Loucy (cell line): ENCODE measurements around the gene TNFAIP3.

Source experiments
- H2AFZ ChIP-seq: fragments of 200-600 bp; sonication (generic); 2 replicates; pipeline ENCODE4 v1.6.0; 2016; ENCODE audit warnings: antibody characterized with exemption, mild to moderate bottlenecking, low read length, moderate library complexity
- H3F3A ChIP-seq: fragments of 200-600 bp; 2 replicates; pipeline ENCODE4 v1.6.0; 2016; ENCODE audit warnings: antibody characterized with exemption, low read depth, mild to moderate bottlenecking
- H3K27me3 ChIP-seq: fragments of 200-600 bp; sonication (generic); 2 replicates; pipeline ENCODE4 v1.6.1; 2014; ENCODE audit warnings: low read length, mild to moderate bottlenecking; ENCODE audit not compliant: insufficient read depth, poor library complexity, severe bottlenecking
- H3K36me3 ChIP-seq: fragments of 200-600 bp; sonication (generic); 2 replicates; pipeline ENCODE4 v1.6.1; 2016; ENCODE audit warnings: low read length; ENCODE audit not compliant: insufficient read depth
- H3K4me1 ChIP-seq: fragments of 200-600 bp; sonication (generic); 2 replicates; pipeline ENCODE4 v1.5.1; 2014; ENCODE audit warnings: low read length, mild to moderate bottlenecking; ENCODE audit not compliant: insufficient read depth, poor library complexity, severe bottlenecking
- H3K4me2 ChIP-seq: fragments of 200-600 bp; sonication (generic); 2 replicates; pipeline ENCODE4 v1.6.0; 2014; ENCODE audit warnings: antibody characterized with exemption, low read length, low read depth, mild to moderate bottlenecking; ENCODE audit not compliant: poor library complexity, severe bottlenecking
- H3K4me3 ChIP-seq: fragments of 200-600 bp; sonication (generic); 2 replicates; pipeline ENCODE4 v1.5.1; 2014; ENCODE audit warnings: low read length, mild to moderate bottlenecking, mixed read lengths; ENCODE audit not compliant: poor library complexity, severe bottlenecking
- H3K79me2 ChIP-seq: fragments of 200-600 bp; sonication (generic); 2 replicates; pipeline ENCODE4 v1.6.1; 2014; ENCODE audit warnings: low read length; ENCODE audit not compliant: insufficient read depth
- H3K9ac ChIP-seq: fragments of 200-600 bp; sonication (generic); 2 replicates; pipeline ENCODE4 v1.6.0; 2014; ENCODE audit warnings: mild to moderate bottlenecking, low read depth, low read length, moderate library complexity; ENCODE audit not compliant: poor library complexity, severe bottlenecking
- H3K9me2 ChIP-seq: fragments of 200-600 bp; sonication (generic); replicated peaks from 2 replicates; pipeline ENCODE4 v1.6.1; 2016; ENCODE audit warnings: low read depth, low read length, mixed read lengths
- H3K9me3 ChIP-seq: fragments of 200-600 bp; sonication (generic); 2 replicates; pipeline ENCODE4 v1.6.1; 2014; ENCODE audit warnings: mild to moderate bottlenecking, antibody characterized with exemption, low read length, low read depth; ENCODE audit not compliant: insufficient read depth
- H4K20me1 ChIP-seq: fragments of 200-600 bp; sonication (generic); 2 replicates; pipeline ENCODE4 v1.6.0; 2014; ENCODE audit warnings: antibody characterized with exemption, low read length, mild to moderate bottlenecking; ENCODE audit not compliant: insufficient read depth, poor library complexity, severe bottlenecking
- CTCF ChIP-seq: fragments of 200-600 bp; sonication (generic); conservative IDR thresholded peaks from 2 replicates; pipeline ENCODE4 v1.5.1; 2014; ENCODE audit warnings: mild to moderate bottlenecking, antibody characterized with exemption, low read length
- EZH2phosphoT487 ChIP-seq: fragments of 200-600 bp; IDR thresholded peaks from 2 replicates; pipeline ENCODE4 v1.6.1; 2018; ENCODE audit warnings: antibody characterized with exemption, mild to moderate bottlenecking, moderate library complexity, borderline replicate concordance

The TNFAIP3 gene

GRCh38 chr6:137866914-137867684 is at the start of gene TNFAIP3:
Gene TNFAIP3, plus strand, starts transcription at chr6:137867259. Its CDS starts 3,969 bp downstream, at chr6:137871228.
- H3K27me3 ChIP-seq, result no peaks in the 10 kb centered on the region
- TF ChIP-seq CTCF, result peak; percentile 55
- TF ChIP-seq EZH2phosphoT487, result no peak
- peaks cover 26% of the 10 kb centered on the region for H4K20me1 ChIP-seq
- peak within 1 kb of the TSS; percentile 79 for H3K4me3 ChIP-seq
- H2AFZ ChIP-seq, result peak within 1 kb of the TSS; percentile 74
- peaks cover 9% of the 10 kb centered on the region; the same call in 1 of the 2 replicates for H3K36me3 ChIP-seq
- H3F3A ChIP-seq, result no peaks in the 10 kb centered on the region
- peaks cover 64% of the 10 kb centered on the region for H3K79me2 ChIP-seq
- peak within 1 kb of the TSS; percentile 88 for H3K4me2 ChIP-seq
- H3K9ac ChIP-seq, result peak within 1 kb of the TSS; percentile 90
- H3K9me2 ChIP-seq, result no peaks in the 10 kb centered on the region
- H3K4me1 ChIP-seq, result peaks cover 71% of the 10 kb centered on the region
- H3K9me3 ChIP-seq, result no peaks in the 10 kb centered on the region

GRCh38 chr6:137818440-137818839 is 48.6 kb upstream of the TNFAIP3 start:
- peaks cover 72% of the 10 kb centered on the region for H3K4me1 ChIP-seq
- no peak overlapping the region for H2AFZ ChIP-seq

GRCh38 chr6:137819740-137820139 is 47.3 kb upstream of the TNFAIP3 start:
- H3K9ac ChIP-seq, result peak overlapping the region; percentile 68
- H2AFZ ChIP-seq, result peak overlapping the region; percentile 15; the same call in 1 of the 2 replicates
- no peaks in the 10 kb centered on the region for H3K27me3 ChIP-seq
- H4K20me1 ChIP-seq, result no peaks in the 10 kb centered on the region
- H3K4me1 ChIP-seq, result peaks cover 82% of the 10 kb centered on the region
- H3K9me2 ChIP-seq, result no peaks in the 10 kb centered on the region
- H3K4me2 ChIP-seq, result peak overlapping the region; percentile 68
- H3F3A ChIP-seq, result peaks cover 11% of the 10 kb centered on the region
- no peaks in the 10 kb centered on the region for H3K36me3 ChIP-seq
- no peaks in the 10 kb centered on the region for H3K79me2 ChIP-seq
- no peaks in the 10 kb centered on the region for H3K9me3 ChIP-seq
- peak overlapping the region; percentile 46 for H3K4me3 ChIP-seq
- no peak for TF ChIP-seq CTCF
- TF ChIP-seq EZH2phosphoT487, result no peak

More at GRCh38 chr6:137818440-137818839, 48.6 kb upstream of the TNFAIP3 start:
- H3F3A ChIP-seq, result peaks cover 7% of the 10 kb centered on the region
- no peak for TF ChIP-seq EZH2phosphoT487
- TF ChIP-seq CTCF, result no peak
- H3K9me3 ChIP-seq, result no peaks in the 10 kb centered on the region
- H3K4me2 ChIP-seq, result no peak overlapping the region
- no peak overlapping the region for H3K9ac ChIP-seq
- no peaks in the 10 kb centered on the region for H3K79me2 ChIP-seq
- H4K20me1 ChIP-seq, result no peaks in the 10 kb centered on the region
- H3K9me2 ChIP-seq, result no peaks in the 10 kb centered on the region
- no peak overlapping the region for H3K4me3 ChIP-seq
- H3K36me3 ChIP-seq, result no peaks in the 10 kb centered on the region
- H3K27me3 ChIP-seq, result no peaks in the 10 kb centered on the region
